OCI-LY7 (cell line): Measurements from ENCODE around the gene WDFY4.

Experiments used
- EZH2phosphoT487 ChIP-seq: fragments of 200-600 bp; sonication (generic); IDR thresholded peaks from 2 replicates; pipeline ENCODE4 v1.6.1; 2018; ENCODE audit warnings: low read depth, borderline replicate concordance, mild to moderate bottlenecking, mixed run types, antibody characterized with exemption, low read length, moderate library complexity, mixed read lengths
- TF ChIP-seq, protein P1 (sequence below): fragments of 200-600 bp; sonication (generic); conservative IDR thresholded peaks from 2 replicates; pipeline ENCODE4 v1.5.1; 2014; ENCODE audit warnings: mild to moderate bottlenecking, antibody characterized with exemption, low read length, moderate library complexity, mixed read lengths

DNA sequence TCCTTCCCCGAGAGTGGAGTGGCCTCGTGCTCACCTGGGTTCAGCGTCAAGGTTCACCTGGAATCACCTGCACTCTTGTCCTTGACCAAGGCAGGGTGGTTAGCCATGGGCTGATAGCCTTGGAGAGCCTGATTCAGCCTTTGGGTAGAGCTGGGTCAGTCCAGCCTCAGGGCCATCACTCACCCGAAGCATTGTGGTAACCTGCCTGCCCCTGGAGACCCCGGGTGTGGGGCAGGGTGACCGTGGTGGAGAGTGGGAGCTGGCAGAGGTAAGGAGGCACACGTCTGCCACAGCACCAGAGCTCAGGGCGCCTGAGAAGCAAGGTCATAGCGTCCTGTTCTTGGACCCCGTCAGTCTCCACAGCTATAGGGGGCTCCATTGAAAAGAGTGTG lies 27.8 kb upstream of the WDFY4 start:
- TF ChIP-seq, protein P1, sequence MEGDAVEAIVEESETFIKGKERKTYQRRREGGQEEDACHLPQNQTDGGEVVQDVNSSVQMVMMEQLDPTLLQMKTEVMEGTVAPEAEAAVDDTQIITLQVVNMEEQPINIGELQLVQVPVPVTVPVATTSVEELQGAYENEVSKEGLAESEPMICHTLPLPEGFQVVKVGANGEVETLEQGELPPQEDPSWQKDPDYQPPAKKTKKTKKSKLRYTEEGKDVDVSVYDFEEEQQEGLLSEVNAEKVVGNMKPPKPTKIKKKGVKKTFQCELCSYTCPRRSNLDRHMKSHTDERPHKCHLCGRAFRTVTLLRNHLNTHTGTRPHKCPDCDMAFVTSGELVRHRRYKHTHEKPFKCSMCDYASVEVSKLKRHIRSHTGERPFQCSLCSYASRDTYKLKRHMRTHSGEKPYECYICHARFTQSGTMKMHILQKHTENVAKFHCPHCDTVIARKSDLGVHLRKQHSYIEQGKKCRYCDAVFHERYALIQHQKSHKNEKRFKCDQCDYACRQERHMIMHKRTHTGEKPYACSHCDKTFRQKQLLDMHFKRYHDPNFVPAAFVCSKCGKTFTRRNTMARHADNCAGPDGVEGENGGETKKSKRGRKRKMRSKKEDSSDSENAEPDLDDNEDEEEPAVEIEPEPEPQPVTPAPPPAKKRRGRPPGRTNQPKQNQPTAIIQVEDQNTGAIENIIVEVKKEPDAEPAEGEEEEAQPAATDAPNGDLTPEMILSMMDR: no peak
- TF ChIP-seq EZH2phosphoT487: no peak
